ENCODE data around the gene TXK. TPM values are rescaled to one million over a fixed set of nuclear protein-coding genes. Genes with fewer than 3 reads are reported as not detected.

TXK gene
- total RNA-seq, 1 experiment from 2014 or later = 1.7 TPM

- Mint-ChIP-seq H3K27me3 (ENCODE audit: insufficient read depth, unreplicated experiment) (no peaks in the 10 kb centered on the region), H3K9me3 (ENCODE audit: unreplicated experiment) (no peaks in the 10 kb centered on the region), H3K4me1 (ENCODE audit: low read depth, unreplicated experiment) (peaks cover 21% of the 10 kb centered on the region), H3K4me3 (ENCODE audit: unreplicated experiment) (no peak overlapping the region), H3K27ac (ENCODE audit: unreplicated experiment) (no peak overlapping the region), H3K36me3 (ENCODE audit: insufficient read depth, unreplicated experiment) (peaks cover 62% of the 10 kb centered on the region)
- Histone ChIP-seq H3K36me3 (ENCODE audit: control insufficient read depth, insufficient read depth, low read length) (no peaks in the 10 kb centered on the region), H3K4me3 (ENCODE audit: low read depth, low read length) (no peak overlapping the region), H3K4me1 (peaks cover 26% of the 10 kb centered on the region), H3K9me3 (0 out of 2 replicates have a peak, but pooled peaks cover 8% of the 10 kb centered on the region), H3K27me3 (replicated peaks; ENCODE audit: control insufficient read depth, insufficient read depth, low read length) (no peaks in the 10 kb centered on the region)
- no TSS peak for BruUV-seq (replicated peaks)
- TF ChIP-seq CTCF (IDR thresholded peaks at IDR 0.05; ENCODE audit: insufficient read depth in 1 of 2, low read depth in 1 of 2, low read length in 1 of 2, severe bottlenecking in 1 of 2, unreplicated experiment in 1 of 2) = no peak
- POLR2A ChIA-PET = no interaction called here
- CTCF ChIA-PET = no interaction called here
- no peak for DNase-seq
- intact Hi-C loops (cut with micrococcal nuclease; ENCODE audit: unreplicated experiment) = no loop called here
Measured at GRCh38 chr4:48028696-48029095, 105.4 kb downstream of the TXK start.

DNA sequence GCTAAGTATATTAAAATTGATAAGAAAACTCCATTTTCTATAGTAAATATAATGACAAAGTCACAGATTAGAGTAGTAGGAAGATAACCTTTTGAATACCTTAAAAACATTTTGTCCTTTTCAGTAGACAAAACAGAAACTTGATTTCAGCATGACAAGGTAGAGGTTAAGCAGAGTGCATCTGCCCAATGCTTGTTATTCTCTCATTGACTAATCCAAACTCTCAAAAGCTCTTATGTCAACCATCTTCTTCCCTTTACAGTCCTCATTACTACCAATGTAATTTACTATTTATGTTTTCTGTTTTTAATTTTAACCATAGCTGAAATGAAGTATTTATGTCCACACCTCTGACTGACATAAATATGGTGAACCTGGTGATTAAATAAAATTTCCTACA lies 106.4 kb downstream of the TXK start:
- POLR2A ChIA-PET = no interaction called here
- Histone ChIP-seq H3K9me3 (0 out of 2 replicates have a peak, but pooled peaks cover 8% of the 10 kb centered on the region), H3K4me3 (ENCODE audit: low read depth, low read length) (no peak overlapping the region), H3K4me1 (peaks cover 16% of the 10 kb centered on the region), H3K36me3 (ENCODE audit: control insufficient read depth, insufficient read depth, low read length) (no peaks in the 10 kb centered on the region), H3K27me3 (replicated peaks; ENCODE audit: control insufficient read depth, insufficient read depth, low read length) (no peaks in the 10 kb centered on the region)
- CTCF ChIA-PET = no interaction called here
- no peak overlapping the region for H3K4me3 Mint-ChIP-seq (ENCODE audit: unreplicated experiment)
- no peak for DNase-seq
- peaks cover 60% of the 10 kb centered on the region for H3K36me3 Mint-ChIP-seq (ENCODE audit: insufficient read depth, unreplicated experiment)
- no peak overlapping the region for H3K27ac Mint-ChIP-seq (ENCODE audit: unreplicated experiment)
- TF ChIP-seq CTCF (IDR thresholded peaks at IDR 0.05; ENCODE audit: insufficient read depth in 1 of 2, low read depth in 1 of 2, low read length in 1 of 2, severe bottlenecking in 1 of 2, unreplicated experiment in 1 of 2) = no peak
- peaks cover 16% of the 10 kb centered on the region for H3K4me1 Mint-ChIP-seq (ENCODE audit: low read depth, unreplicated experiment)
- no TSS peak for BruUV-seq (replicated peaks)
- intact Hi-C loops (cut with micrococcal nuclease; ENCODE audit: unreplicated experiment) = no loop called here
- no peaks in the 10 kb centered on the region for H3K9me3 Mint-ChIP-seq (ENCODE audit: unreplicated experiment)
- H3K27me3 Mint-ChIP-seq (ENCODE audit: insufficient read depth, unreplicated experiment) = no peaks in the 10 kb centered on the region

- BruUV-seq (replicated peaks) = no TSS peak
- POLR2A ChIA-PET = no interaction called here
- TF ChIP-seq CTCF (IDR thresholded peaks at IDR 0.05; ENCODE audit: insufficient read depth in 1 of 2, low read depth in 1 of 2, low read length in 1 of 2, severe bottlenecking in 1 of 2, unreplicated experiment in 1 of 2) = no peak
- no peaks in the 10 kb centered on the region for H3K36me3 ChIP-seq (ENCODE audit: control insufficient read depth, insufficient read depth, low read length)
- H3K4me3 ChIP-seq (ENCODE audit: low read depth, low read length) = no peak overlapping the region
- Mint-ChIP-seq H3K36me3 (ENCODE audit: insufficient read depth, unreplicated experiment) (peaks cover 54% of the 10 kb centered on the region), H3K27me3 (ENCODE audit: insufficient read depth, unreplicated experiment) (no peaks in the 10 kb centered on the region), H3K4me3 (ENCODE audit: unreplicated experiment) (no peak overlapping the region), H3K9me3 (ENCODE audit: unreplicated experiment) (no peaks in the 10 kb centered on the region), H3K4me1 (ENCODE audit: low read depth, unreplicated experiment) (peaks cover 17% of the 10 kb centered on the region), H3K27ac (ENCODE audit: unreplicated experiment) (peak overlapping the region; percentile 47)
- peaks cover 12% of the 10 kb centered on the region for H3K4me1 ChIP-seq
- CTCF ChIA-PET = no interaction called here
- DNase-seq = no peak
- H3K9me3 ChIP-seq = 0 out of 2 replicates have a peak, but pooled peaks cover 8% of the 10 kb centered on the region
- intact Hi-C loops (cut with micrococcal nuclease; ENCODE audit: unreplicated experiment) = no loop called here
- H3K27me3 ChIP-seq (replicated peaks; ENCODE audit: control insufficient read depth, insufficient read depth, low read length) = no peaks in the 10 kb centered on the region
Measured at GRCh38 chr4:48025005-48025404, 109.0 kb downstream of the TXK start.
